ENCODE data around the gene CCDC80.

CCDC80 gene

DNA sequence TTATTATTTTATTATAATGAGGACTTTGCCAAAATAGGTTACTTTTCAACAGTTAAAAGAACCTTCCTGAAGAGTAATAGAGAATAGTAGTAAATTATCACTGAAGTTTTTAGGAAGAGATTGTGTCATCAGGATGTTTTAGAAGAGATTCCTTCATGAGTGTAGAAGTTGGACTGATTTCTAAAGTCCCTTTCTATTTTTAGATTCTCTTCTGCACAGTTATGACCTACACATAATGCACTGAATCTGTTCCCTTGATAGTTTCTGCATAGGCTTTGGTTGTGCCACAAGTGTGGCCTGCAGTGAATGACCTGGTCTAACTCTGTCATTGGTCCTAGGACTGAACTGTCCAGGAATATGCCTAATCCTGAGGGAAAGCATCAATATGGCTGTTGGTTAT lies 55.2 kb downstream of the CCDC80 start:
- no peak for DNase-seq (ENCODE audit: low read depth, low spot score)

DNA sequence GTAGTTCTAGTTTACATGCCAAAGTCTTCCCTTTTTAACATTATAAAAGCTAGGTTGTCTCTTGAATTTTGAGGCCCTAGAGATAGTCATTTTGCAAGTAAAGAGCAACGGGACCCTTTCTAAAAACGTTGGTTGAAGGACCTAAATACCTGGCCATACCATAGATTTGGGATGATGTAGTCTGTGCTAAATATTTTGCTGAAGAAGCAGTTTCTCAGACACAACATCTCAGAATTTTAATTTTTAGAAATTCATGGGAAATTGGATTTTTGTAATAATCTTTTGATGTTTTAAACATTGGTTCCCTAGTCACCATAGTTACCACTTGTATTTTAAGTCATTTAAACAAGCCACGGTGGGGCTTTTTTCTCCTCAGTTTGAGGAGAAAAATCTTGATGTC lies 57.8 kb downstream of the CCDC80 start:
- DNase-seq (ENCODE audit: low read depth, low spot score): no peak

DNA sequence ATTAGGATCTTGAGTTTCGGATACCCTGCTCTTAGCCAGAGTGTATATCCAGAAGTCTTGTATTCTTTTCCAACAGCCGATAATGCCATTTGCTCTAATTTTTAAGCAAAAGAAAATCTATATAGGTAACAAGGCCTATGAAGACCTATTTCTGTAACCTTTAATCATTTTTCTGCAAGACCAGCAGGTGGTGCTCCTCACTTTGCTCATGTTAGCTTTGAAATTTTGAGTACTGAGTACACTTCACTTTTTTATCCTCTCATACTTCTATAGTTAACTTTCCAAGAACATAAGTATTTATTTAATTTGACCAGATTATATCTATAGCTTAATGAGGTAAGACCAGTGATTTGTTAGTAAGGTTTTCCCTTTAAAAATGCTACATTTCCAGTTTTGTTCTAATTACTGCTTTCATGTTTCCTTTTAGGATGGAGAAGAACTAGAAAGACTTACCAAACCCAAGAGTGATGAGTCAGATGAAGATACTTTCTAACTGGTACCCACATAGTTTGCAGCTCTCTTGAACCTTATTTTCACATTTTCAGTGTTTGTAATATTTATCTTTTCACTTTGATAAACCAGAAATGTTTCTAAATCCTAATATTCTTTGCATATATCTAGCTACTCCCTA lies 58.6 kb downstream of the CCDC80 start:
- no peak for DNase-seq (ENCODE audit: low read depth, low spot score)

DNA sequence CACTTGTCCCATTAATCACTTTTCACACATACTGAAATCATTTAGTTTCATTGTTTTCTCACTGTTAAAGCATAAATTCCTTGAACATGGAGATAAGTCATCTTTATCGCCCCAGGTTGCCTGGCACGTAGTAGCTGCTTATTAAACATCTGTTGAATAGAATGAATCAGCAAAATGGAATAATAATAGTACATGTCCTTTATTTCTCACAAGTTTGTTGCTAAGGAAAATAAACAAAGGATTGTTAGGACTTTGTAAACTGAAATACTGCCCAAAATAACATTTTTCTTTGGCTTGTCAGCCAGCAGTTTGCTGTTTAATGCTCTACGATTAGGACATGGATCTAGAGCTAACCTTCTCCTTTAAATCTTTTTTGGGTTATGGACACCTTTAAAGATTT lies 61.2 kb downstream of the CCDC80 start:
- DNase-seq (ENCODE audit: low read depth, low spot score): no peak

DNA sequence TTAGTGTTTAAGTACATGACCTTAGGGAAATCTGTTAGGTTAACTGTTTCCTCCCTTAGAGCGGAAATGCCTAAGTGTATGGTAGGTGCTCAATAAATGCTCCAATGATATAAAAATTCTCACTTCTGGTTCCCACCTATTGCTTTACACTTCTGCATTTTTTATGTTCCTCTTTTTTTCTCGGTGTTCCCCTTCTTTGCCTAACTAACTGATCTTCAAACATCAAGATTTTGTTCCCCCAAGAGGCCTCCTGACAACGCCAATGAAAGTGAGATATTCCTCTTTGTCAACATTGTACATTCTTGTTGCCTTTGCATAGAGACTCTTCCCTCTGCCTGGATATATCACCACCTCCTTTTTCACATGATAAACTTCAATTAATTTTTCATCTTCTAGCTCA lies 61.7 kb downstream of the CCDC80 start:
- DNase-seq (ENCODE audit: low read depth, low spot score): no peak

DNA sequence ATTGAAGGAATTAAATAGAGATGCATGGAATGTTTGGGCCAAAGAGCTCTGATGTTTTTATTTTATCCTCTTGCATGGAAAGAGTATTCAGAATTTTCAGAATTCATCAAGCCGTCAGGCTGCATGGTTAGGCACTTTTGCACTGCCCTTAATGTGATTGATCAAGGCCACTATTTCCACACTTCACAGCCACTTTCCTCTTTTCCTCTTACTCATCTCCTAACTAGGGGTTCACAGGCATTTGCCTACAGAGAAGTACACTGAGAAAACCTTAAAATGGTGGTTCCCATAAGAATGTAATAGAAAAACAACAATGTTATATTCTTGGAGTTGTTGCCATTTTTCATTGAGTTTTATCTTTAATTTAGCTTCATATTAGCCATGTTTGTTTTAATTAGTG lies 68.2 kb downstream of the CCDC80 start:
- DNase-seq (ENCODE audit: low read depth, low spot score): no peak

DNA sequence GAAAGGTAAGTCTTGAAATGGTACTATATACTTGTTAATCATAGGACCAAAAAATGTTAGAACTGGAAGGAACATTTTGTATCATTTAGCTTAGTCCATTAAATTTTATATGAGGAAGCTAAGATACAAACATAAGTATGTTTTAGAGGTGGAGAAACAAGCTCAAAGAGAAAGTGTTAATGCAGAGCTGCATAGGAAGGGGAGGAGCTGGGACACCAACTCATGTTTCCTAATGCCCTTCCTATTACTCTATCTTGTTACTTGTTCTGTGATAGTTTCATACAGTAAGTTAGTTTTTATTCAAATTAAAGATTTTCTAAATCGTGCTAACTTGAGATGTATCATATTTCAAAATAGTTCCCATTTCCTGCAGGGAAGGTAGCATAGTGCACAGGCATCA lies 71.7 kb downstream of the CCDC80 start:
- no peak for DNase-seq (ENCODE audit: low read depth, low spot score)

DNA sequence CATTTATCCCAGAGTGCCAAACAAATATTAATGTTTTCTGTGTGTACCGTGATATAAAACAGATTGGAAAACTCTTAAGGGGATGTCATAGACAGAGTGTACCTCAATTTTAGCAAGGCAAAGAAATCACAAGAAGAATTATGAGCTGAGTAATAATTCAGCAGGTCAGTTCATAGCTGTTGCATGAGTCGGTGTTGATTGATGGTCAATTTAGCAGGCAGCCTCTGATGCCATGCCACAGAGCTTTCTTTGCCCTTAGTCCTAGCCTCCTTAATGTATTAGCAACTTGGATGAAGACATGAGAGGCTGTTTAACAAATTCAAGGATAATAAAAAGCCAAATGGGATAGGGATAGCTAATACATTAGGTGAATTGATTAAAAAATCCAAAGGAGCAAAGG lies 72.3 kb downstream of the CCDC80 start:
- no peak for DNase-seq (ENCODE audit: low read depth, low spot score)

DNA sequence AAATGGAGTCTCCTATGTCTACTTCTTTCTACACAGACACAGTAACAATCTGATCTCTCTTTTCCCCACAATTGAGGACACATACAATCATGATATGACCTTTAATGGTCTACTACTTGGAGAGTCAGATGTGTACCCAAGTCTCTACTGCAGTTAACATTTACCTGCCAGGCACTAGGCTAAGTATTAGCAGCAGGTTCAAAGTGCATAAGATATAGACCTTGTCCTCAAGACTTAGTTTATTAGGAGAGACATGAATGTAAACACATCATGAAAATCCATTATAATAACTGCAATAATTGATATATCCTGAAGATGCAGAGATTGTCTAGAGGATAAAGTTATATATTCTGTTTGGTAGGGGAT lies 76.0 kb downstream of the CCDC80 start:
- no peak for DNase-seq (ENCODE audit: low read depth, low spot score)

DNA sequence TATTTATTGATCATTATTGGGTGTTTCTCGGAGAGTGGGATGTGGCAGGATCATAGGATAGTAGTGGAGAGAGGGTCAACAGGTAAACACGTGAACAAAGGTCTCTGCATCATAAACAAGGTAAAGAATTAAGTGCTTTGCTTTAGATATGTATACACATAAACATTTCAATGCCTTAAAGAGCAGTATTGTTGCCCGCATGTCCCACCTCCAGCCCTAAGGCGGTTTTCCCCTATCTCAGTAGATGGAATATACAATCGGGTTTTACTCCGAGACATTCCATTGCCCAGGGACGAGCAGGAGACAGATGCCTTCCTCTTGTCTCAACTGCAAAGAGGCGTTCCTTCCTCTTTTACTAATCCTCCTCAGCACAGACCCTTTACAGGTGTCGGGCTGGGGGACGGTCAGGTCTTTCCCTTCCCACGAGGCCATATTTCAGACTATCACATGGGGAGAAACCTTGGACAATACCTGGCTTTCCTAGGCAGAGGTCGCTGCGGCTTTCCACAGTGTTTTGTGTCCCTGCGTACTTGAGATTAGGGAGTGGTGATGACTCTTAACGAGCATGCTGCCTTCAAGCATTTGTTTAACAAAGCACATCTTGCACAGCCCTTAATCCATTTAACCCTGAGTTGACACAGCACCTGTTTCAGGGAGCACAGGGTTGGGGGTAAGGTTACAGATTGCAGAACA lies 76.5 kb downstream of the CCDC80 start:
- DNase-seq (ENCODE audit: low read depth, low spot score): peak; percentile 65

DNA sequence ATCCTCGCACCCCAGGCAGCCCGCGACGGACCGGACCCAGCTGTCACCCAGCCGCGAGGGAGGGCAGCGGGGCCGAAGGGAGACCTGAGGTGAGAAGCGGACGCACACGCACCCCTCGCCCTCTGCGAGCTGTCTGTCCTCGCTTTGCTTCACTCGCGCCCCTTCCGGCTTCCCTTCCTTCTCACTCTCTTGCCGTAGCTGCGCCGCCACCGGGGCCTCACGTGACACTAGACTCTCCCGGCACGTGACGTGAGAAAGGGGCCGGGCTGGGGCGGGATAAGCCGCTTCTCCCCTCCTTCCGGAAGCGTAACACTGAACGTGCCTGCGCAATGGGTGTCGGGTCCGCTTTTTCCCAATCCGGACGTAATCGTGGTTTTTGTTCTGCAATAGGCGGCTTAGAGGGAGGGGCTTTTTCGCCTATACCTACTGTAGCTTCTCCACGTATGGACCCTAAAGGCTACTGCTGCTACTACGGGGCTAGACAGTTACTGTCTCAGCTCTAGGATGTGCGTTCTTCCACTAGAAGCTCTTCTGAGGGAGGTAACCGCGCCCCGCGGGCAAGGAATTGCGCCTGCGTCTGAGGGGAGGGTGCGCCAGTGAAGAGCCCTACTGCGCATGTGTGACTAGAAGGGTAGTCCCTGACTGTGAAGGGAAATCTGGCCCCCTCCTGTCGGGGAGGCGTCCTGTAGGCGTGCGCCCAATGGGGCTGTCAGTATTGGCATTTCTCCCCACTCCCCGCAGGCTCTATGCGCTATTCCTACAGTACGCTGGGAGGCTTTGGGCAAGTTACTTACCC lies 79.0 kb downstream of the CCDC80 start, which contains the start of the genes ATG3 and SLC35A5:
Gene ATG3 (minus strand): TSS at position 229 of the 796 bp plus-strand sequence. CDS start 434 bp downstream, outside the sequence.
Gene SLC35A5 (plus strand): TSS at position 312 of the 796 bp plus-strand sequence. CDS start 1,359 bp downstream, outside the sequence.
- DNase-seq (ENCODE audit: low read depth, low spot score): peak; percentile 99

DNA sequence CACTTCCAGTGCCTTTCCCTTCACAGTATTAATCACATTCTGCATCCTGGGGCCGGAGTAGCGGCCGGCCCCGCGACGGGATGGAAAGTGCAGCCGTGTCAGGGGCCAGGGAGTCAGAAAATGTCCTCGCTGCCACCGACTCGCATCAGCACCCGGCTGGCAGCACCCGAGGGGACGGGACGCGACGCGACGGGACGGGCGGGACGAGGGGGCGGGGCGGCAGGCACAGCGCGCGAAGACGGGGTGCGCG lies 79.5 kb downstream of the CCDC80 start:
- no peak for DNase-seq (ENCODE audit: low read depth, low spot score)

DNA sequence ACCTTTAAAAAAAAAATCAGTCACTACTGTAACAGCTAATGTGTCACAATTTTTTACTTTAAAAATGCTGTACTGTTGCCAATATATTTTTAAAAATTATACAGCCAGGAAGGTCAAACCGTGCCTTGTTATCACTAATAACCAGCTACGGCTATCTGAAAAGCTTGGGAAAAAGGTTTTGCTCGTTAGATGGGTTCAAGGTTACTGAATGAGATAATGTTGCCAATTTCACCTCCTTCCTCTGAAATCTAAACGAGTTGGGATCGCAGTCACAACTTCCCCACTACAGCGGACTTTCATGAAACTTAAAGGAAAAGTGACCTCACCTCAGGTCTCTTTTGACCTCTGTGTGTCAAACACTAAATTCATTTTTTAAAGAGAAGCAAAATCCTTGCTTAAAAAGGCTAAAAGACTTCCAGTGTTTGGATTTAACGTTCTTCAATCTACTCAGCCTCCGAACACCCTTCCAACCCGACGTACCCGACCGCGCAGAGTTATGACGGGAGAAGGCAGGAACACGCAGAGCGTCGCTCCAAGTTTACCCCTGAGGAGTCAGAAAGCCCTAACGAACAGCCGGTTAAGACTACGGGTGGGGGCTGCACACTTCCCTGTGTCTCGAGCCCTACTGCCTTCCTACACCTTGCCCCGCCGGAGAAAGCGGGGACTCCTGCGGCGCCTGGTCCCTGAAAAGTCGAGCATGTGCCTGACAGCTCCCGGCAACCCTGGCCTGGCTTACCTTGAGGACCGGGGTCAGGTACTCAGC lies 80.0 kb downstream of the CCDC80 start:
- peak; percentile 88 for DNase-seq (ENCODE audit: low read depth, low spot score)

DNA sequence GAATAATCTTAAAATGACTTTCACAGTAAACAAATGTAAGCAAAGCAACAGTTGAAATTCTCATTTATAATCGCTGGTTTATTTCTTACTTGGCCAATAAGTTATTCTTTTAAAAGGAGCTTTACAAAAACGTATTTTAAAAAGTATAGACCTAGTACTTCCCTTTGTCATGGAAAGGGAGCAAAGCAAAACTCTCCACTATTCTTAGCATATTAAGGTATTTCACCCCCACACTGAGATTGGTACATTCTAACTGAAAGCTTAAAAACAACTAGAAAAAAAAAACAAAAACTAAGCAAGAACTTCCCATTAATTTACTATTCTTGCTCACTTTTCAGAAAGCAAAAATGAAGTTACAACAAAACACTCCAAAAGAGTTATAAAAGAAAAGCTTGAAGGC lies 80.6 kb downstream of the CCDC80 start:
- no peak for DNase-seq (ENCODE audit: low read depth, low spot score)

DNA sequence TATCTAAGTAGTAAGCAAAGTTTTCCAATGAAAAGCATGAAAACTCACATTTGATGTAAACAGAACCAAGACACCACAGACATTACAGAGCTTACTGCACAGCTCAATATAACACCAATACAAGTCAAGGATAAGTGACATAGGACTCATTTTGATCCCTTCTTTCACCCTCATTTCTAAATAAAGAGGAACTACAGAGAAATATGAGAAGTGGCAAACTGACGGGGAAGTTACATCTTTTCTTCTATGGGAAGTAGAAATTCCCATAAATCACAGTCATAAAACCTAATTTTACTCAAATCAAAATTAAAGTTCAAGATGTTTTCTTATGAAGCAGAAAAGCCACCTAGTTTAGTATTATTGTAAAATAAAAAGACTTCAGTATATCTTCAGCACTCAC lies 83.0 kb downstream of the CCDC80 start:
- no peak for DNase-seq (ENCODE audit: low read depth, low spot score)

DNA sequence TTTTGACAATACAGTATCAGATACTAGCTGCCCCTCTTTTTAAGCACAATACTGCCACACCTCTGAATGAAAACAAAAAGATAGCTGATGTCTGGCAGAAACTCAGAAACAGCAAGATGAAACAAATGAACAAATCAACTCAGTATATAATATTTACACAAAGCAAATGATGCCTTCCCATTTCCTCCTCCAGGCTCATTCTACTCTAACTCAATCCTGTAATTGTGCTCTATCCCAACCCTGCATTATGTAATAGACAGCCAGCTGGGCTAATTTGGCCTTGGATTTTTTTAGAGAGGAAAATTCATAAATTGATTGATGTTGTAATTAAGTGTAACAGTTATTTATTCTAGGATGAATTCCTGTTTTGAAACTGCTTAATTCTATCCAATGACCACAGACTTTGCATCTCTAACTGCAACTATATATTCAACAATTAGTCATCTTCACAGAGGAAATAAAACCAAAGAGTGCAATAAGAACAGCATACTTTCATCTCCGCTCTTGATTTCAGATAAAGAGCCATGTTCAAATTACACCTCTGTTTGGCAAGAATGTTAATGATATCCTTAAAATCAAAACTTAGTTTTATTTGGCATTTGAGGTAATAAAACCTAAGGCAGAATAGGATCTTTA lies 85.3 kb downstream of the CCDC80 start:
- DNase-seq (ENCODE audit: low read depth, low spot score): no peak

DNA sequence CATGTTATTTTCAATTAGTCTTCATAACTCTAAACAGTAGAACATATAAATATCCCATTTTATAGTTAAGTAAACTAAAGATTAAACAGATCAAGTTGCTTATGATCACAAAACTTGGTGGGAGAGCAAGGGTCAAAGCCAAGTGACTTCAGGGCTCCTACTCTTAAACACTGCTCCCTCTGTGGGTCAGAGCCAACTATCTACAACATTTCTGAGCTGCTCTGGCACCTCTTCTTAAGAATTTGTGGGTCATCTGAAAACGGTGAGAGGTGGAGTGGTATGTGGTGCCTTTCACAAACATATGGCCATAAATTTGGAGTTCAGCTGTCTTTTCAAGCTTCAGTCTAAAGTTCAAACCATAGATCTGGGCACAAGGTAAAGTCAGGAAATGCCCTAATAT lies 90.1 kb downstream of the CCDC80 start:
- no peak for DNase-seq (ENCODE audit: low read depth, low spot score)

Data from ELF-1 (cell line).